Activated B cell treated with CpG ODN at 0.5 μM for 24 hours (primary cell): ENCODE measurements around the gene MACROD1. TPM values are rescaled to one million over a fixed set of nuclear protein-coding genes. Genes with fewer than 3 reads are reported as not detected.

Source experiments
- ATAC-seq: fragments of 200-7000 bp; cut with Tn5 transposase; one replicate; pipeline ENCODE4 v1.10.0; 2021; ENCODE audit warnings: low read depth, mild to moderate bottlenecking, moderate library complexity
- CTCF ChIA-PET: fragments of 350-600 bp; sonication (Branson Sonifier 250); formaldehyde crosslinking; loops from one replicate; lab custom pipeline; 2021; ENCODE audit warnings: antibody characterized with exemption; lab: Charles Lee
- POLR2A ChIA-PET: fragments of 350-600 bp; sonication (Branson Sonifier 250); formaldehyde crosslinking; loops from one replicate; lab custom pipeline; 2021; ENCODE audit warnings: antibody characterized with exemption; lab: Charles Lee
- DNase-seq: peaks from one replicate; pipeline ENCODE4 v3.0.0; 2022
- H3K27ac Mint-ChIP-seq: one replicate; pipeline ENCODE4 v1.8.0; 2020; ENCODE audit warnings: mixed read lengths
- H3K27me3 Mint-ChIP-seq: one replicate; pipeline ENCODE4 v1.8.0; 2021; ENCODE audit warnings: mixed read lengths
- H3K36me3 Mint-ChIP-seq: one replicate; pipeline ENCODE4 v1.8.0; 2021; ENCODE audit warnings: low read depth, mixed read lengths
- H3K4me1 Mint-ChIP-seq: one replicate; pipeline ENCODE4 v1.8.0; 2021; ENCODE audit warnings: mixed read lengths
- H3K4me3 Mint-ChIP-seq: one replicate; pipeline ENCODE4 v1.8.0; 2020; ENCODE audit warnings: mild to moderate bottlenecking, mixed read lengths
- H3K9me3 Mint-ChIP-seq: one replicate; pipeline ENCODE4 v1.8.0; 2020; ENCODE audit warnings: mixed read lengths
- intact Hi-C: fragments of 100-400 bp; cut with micrococcal nuclease; formaldehyde crosslinking; loops from one replicate; pipeline ENCODE4 v1.15.1; 2024
- total RNA-seq: library from RNA; stranded (reverse); gene quantifications from 2 replicates; pipeline ENCODE4 v1.2.3, GENCODE V29; 2022
- TF ChIP-seq, protein P1 (sequence below): fragments of 200-600 bp; IDR thresholded peaks from one replicate; pipeline ENCODE4 v1.8.0; 2022; ENCODE audit warnings: antibody characterized with exemption, mild to moderate bottlenecking

MACROD1 gene
- total RNA-seq, 1 donor from 2014 or later = 4.5 TPM

DNA sequence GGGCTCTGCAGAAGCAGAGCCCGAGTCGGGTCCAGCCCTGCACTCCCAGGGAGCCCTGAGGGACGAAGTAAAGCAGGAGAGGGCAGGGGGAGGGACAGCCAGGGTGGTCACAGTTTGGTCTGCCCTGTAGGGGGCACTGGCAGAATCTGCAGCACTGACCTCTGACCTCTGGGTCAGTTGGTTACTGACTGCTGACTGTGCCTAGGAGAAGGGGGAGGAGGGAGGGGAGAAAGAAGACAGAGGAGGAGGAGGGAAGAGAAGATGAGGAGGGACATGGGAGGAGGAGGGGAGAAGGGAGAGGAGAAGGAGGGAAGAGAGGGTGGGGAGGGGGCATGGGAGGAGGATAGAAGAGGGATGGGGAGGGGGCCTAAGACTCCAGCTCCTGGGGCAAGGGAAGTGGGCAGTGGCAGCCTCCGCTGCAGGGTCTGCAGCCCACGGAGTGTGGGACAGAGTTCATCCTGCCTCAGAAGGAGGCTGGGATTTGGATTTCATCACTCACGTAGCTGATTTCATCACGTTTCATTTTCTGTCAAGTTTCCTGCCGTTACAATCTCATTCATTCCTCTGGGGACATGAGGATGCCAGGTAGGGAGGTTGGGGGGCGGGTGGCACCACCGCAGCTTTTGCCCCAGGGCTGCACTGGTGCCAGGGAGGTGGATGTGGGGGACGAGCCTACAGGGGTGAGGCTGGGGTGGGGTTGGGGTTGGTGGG is 75.0 kb downstream of the MACROD1 start:
- ATAC-seq = no peak
- no peak for DNase-seq
- H3K36me3 Mint-ChIP-seq = no peaks in the 10 kb centered on the region
- ChIA-PET CTCF (no interaction called here), POLR2A (no interaction called here)
- H3K4me3 Mint-ChIP-seq = no peak overlapping the region
- no peaks in the 10 kb centered on the region for H3K9me3 Mint-ChIP-seq
- no peak overlapping the region for H3K27ac Mint-ChIP-seq
- peaks cover 3% of the 10 kb centered on the region for H3K27me3 Mint-ChIP-seq
- TF ChIP-seq, protein P1, sequence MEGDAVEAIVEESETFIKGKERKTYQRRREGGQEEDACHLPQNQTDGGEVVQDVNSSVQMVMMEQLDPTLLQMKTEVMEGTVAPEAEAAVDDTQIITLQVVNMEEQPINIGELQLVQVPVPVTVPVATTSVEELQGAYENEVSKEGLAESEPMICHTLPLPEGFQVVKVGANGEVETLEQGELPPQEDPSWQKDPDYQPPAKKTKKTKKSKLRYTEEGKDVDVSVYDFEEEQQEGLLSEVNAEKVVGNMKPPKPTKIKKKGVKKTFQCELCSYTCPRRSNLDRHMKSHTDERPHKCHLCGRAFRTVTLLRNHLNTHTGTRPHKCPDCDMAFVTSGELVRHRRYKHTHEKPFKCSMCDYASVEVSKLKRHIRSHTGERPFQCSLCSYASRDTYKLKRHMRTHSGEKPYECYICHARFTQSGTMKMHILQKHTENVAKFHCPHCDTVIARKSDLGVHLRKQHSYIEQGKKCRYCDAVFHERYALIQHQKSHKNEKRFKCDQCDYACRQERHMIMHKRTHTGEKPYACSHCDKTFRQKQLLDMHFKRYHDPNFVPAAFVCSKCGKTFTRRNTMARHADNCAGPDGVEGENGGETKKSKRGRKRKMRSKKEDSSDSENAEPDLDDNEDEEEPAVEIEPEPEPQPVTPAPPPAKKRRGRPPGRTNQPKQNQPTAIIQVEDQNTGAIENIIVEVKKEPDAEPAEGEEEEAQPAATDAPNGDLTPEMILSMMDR = no peak
- H3K4me1 Mint-ChIP-seq = no peaks in the 10 kb centered on the region
- intact Hi-C loops = no loop called here

DNA sequence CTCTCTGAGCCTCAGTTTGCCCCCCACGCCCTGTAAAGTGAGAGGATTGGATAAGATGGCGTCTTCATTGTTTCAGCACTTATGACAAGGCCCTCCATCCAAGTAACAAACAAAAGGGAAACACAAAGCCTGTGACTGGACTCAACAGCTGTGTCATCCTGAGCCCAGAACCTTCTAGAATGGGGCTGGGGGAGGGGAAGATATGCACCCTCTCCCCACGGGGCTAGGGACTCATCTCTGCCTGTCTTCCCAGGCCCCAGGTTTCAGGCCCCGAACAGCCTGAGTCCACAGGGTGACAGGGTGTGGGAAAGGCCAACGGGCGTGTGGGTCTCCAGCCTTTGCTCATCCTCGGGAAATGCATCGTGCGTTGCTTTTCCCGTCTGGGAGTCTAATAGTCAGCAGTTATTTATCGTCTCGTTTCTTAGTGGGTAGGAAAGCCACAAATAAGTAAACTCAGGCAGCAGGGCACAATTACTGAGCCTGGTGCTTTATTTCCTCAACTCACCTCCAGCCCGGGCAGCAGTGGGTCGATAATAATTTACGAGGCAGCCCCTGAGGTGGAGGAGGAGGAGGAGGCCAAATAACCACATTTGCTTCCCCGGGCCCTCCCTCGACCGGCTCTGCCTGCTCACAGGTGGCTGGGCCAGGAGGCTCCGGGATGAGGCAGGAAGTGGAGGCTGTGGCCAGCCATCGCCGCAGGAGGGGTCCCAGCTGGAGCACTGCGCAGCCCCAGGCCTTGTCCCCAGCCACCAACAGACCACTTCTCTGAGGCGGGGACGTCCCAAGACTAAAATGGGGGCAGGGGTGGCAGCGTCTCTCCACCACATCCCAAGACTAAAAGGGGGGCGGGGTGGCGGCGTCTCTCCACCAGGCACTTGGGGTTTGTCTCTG is 75.8 kb downstream of the MACROD1 start:
- no peak overlapping the region for H3K27ac Mint-ChIP-seq
- H3K4me3 Mint-ChIP-seq = no peak overlapping the region
- ChIA-PET POLR2A (no interaction called here), CTCF (no interaction called here)
- intact Hi-C loops = no loop called here
- H3K27me3 Mint-ChIP-seq = peaks cover 3% of the 10 kb centered on the region
- H3K9me3 Mint-ChIP-seq = no peaks in the 10 kb centered on the region
- TF ChIP-seq, protein P1 = no peak
- DNase-seq = no peak
- no peaks in the 10 kb centered on the region for H3K36me3 Mint-ChIP-seq
- no peak for ATAC-seq
- H3K4me1 Mint-ChIP-seq = no peaks in the 10 kb centered on the region

DNA sequence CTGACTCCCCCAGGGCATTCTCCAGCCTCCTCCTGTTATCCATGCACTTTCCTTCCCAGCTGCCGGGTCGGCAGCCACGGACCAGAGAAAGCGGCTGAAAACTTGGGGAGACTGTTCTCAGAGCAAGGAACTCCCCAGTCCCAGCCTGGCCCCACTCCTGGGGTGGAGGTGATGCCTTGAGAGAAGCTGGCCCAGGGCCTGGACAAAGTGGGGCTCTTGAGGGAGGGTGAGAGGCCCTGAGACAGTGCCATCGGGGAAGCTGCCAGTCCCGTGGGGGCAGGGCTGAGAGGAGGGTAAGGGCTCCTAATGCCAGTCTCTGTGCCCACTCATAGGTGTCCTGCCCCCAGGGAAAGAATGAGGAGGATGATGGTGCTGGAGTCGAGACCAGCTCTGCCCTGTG is 76.4 kb downstream of the MACROD1 start:
- H3K36me3 Mint-ChIP-seq = no peaks in the 10 kb centered on the region
- ChIA-PET POLR2A (no interaction called here), CTCF (no interaction called here)
- intact Hi-C loops = no loop called here
- H3K27ac Mint-ChIP-seq = no peak overlapping the region
- no peak for DNase-seq
- H3K27me3 Mint-ChIP-seq = peaks cover 3% of the 10 kb centered on the region
- no peak for ATAC-seq
- TF ChIP-seq, protein P1 = no peak
- H3K9me3 Mint-ChIP-seq = no peaks in the 10 kb centered on the region
- H3K4me3 Mint-ChIP-seq = no peak overlapping the region
- H3K4me1 Mint-ChIP-seq = no peaks in the 10 kb centered on the region

DNA sequence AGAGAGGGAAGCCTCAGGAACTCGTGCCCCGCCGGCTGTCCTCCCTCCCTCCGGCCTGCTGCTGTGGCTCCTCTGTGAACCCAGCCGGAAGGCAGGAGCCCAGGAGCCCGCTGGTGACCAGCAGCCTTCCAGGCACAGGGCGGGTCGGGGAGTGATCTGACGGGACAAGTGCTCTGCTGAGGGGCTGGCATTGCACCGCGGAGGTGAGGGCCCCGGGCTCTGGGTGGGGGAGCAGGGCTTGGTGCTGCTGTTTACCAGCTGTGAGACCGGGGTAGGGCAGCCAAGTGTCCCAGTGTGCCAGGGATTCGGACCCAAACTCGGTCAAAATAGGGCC is 76.9 kb downstream of the MACROD1 start:
- H3K27ac Mint-ChIP-seq = no peak overlapping the region
- H3K9me3 Mint-ChIP-seq = no peaks in the 10 kb centered on the region
- ChIA-PET CTCF (no interaction called here), POLR2A (no interaction called here)
- intact Hi-C loops = no loop called here
- DNase-seq = no peak
- H3K4me1 Mint-ChIP-seq = no peaks in the 10 kb centered on the region
- no peak overlapping the region for H3K4me3 Mint-ChIP-seq
- H3K36me3 Mint-ChIP-seq = no peaks in the 10 kb centered on the region
- H3K27me3 Mint-ChIP-seq = peaks cover 3% of the 10 kb centered on the region
- no peak for ATAC-seq
- TF ChIP-seq, protein P1 = no peak
